Kidney epithelial cell (primary cell): Measurements from ENCODE around the gene PTMS. TPM values are rescaled to one million over a fixed set of nuclear protein-coding genes. Genes with fewer than 3 reads are reported as not detected.

ENCODE experiments used
- DNase-seq: peaks from one replicate; pipeline ENCODE4 v3.0.0-alpha.2; 2010; ENCODE audit warnings: low read depth
- H3K27me3 ChIP-seq: 2 replicates; pipeline ENCODE4 v1.6.0; 2011; ENCODE audit warnings: low read length; ENCODE audit not compliant: control insufficient read depth, insufficient read depth
- H3K36me3 ChIP-seq: 2 replicates; pipeline ENCODE4 v1.5.1; 2011; ENCODE audit warnings: low read length; ENCODE audit not compliant: control insufficient read depth, insufficient read depth
- H3K4me3 ChIP-seq: 2 replicates; pipeline ENCODE4 v1.5.1; 2011; ENCODE audit warnings: low read depth, mild to moderate bottlenecking, control low read depth, low read length
- CTCF ChIP-seq: IDR thresholded peaks from 2 replicates; pipeline ENCODE4 v1.5.1; 2011; ENCODE audit warnings: mild to moderate bottlenecking, moderate library complexity, low read length, control low read depth, inconsistent platforms; ENCODE audit not compliant: insufficient read depth, poor library complexity, severe bottlenecking
- total RNA-seq: library from RNA; depleted of rRNA; stranded (reverse); fragments of >200 nt; gene quantifications from 2 replicates; pipeline ENCODE4 v1.2.3, GENCODE V29; 2015

Gene PTMS
- total RNA-seq, 1 donor from 2014 or later = 193 TPM

DNA sequence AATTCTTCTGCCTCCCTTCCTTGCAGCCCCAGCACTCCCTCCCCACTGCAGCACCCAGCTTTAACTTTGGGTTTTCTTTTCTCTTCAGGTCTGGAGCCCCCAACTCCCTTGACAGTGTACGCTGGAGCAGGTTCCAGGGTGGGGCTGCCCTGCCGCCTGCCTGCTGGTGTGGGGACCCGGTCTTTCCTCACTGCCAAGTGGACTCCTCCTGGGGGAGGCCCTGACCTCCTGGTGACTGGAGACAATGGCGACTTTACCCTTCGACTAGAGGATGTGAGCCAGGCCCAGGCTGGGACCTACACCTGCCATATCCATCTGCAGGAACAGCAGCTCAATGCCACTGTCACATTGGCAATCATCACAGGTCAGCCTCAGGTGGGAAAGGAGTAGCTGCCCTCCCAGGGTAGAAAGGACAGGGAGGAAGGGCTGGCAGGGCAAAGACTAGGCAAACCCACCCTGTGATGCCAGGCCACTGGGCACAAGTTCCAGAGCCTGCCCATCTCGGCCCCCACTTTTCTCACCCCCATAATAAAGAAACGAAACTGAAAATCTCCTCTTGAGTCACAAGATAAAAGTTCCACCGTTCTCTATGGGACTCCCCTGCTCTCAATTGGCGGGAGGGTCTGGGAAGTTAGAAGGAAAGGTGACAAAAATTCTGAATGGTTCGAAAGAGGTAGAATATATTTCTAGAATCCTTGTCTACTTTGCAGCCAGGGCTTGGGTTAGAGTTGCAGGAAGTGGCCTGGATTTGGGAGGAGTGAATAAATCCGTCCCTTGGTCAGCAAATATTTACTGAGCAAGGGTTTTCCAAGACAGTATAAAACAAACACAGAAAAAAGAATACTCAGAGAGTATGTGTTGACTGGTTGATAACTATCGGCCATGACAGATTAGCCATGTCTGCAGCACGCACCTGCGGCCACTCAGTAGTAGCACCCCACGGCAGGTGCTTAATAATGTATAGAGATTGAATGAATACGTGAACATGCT, 9.3 kb downstream of the PTMS start:
- TF ChIP-seq CTCF = no peak
- Histone ChIP-seq H3K4me3 (no peak overlapping the region), H3K27me3 (peaks cover 25% of the 10 kb centered on the region), H3K36me3 (no peaks in the 10 kb centered on the region)
- DNase-seq = no peak

DNA sequence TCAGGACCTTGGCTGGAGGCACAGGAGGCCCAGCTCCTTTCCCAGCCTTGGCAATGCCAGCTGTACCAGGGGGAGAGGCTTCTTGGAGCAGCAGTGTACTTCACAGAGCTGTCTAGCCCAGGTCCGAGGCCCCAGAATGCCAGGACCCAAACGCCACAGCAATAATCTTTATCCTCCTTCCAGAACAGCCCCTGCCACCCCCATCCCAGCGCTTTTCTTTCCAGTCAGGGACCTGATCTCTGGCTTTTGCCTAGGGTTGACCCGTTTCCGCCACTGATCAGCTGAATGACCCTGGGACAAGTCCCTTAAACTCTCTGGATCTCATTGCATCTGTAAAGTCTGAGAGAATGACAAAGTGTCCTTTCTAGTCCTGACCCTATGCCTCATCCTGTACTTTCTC, 11.2 kb downstream of the PTMS start:
- TF ChIP-seq CTCF = no peak
- H3K4me3 ChIP-seq = no peak overlapping the region
- DNase-seq = no peak
- H3K36me3 ChIP-seq = no peaks in the 10 kb centered on the region
- H3K27me3 ChIP-seq = peaks cover 24% of the 10 kb centered on the region

GRCh38 chr12:6778217-6778573, 12.0 kb downstream of the PTMS start:
- Histone ChIP-seq H3K27me3 (peaks cover 17% of the 10 kb centered on the region), H3K4me3 (no peak overlapping the region), H3K36me3 (no peaks in the 10 kb centered on the region)
- no peak for DNase-seq
- no peak for TF ChIP-seq CTCF

- Histone ChIP-seq H3K36me3 (no peaks in the 10 kb centered on the region), H3K27me3 (peaks cover 12% of the 10 kb centered on the region), H3K4me3 (peak overlapping the region; percentile 19)
- TF ChIP-seq CTCF = peak; percentile 92
- DNase-seq = peak; percentile 61
Observed at GRCh38 chr12:6778574-6779550, 12.7 kb downstream of the PTMS start.

DNA sequence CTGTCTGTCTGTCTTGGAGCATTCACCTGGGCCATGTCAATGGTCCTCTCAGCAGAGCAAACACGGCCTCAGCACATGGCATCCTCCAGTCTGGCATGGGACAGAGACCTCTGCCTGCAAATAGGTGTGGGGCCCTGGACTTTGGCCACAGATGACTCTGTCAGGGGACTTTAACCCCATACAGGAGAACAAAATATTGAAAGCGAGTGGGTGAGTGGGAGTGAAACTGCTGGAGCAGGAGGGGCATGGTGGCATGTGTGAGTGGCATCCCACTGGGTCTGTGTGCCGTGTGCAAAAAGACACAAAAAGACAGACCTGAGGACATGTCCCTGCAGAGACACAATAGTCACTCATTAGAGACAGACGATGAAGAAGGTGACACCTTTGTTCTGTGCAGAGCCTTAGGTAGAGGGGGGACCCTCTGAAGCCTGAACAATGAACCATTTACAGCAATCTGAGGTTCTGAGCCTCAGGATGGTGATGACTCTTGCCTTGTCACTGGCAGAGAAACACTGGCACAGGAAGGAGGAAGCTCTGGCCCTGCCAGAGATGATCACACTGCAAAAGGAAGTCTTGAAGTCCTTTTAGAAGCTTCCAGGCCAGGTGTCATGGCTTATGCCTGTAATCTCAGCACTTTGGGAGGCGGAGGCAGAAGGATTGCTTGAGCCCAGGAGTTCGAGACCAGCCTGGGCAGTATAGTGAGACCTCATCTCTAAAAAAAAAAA, 13.7 kb downstream of the PTMS start:
- Histone ChIP-seq H3K36me3 (no peaks in the 10 kb centered on the region), H3K27me3 (peaks cover 5% of the 10 kb centered on the region), H3K4me3 (no peak overlapping the region)
- no peak for TF ChIP-seq CTCF
- no peak for DNase-seq
